H1 (cell line): ENCODE results near the gene PGLYRP1. TPM values are rescaled to one million over a fixed set of nuclear protein-coding genes. Genes with fewer than 3 reads are reported as not detected.

Experiments
- CHD1 ChIP-seq: IDR thresholded peaks from 2 replicates; pipeline ENCODE4 v1.6.1; 2012; ENCODE audit warnings: low read depth, low read length, improper control_type of control experiment
- CHD7 ChIP-seq: fragments of 300-600 bp; sonication (generic); IDR thresholded peaks from 2 replicates; pipeline ENCODE4 v1.7.1; 2012; ENCODE audit warnings: low read length, moderate library complexity, mild to moderate bottlenecking, inconsistent platforms; ENCODE audit not compliant: insufficient replicate concordance
- GTF2F1 ChIP-seq: IDR thresholded peaks from 2 replicates; pipeline ENCODE4 v1.6.1; 2012; ENCODE audit warnings: low read depth, low read length, improper control_type of control experiment, borderline replicate concordance
- HDAC2 ChIP-seq, 2 experiments: fragments of 300-600 bp in 1 of 2; sonication (generic) in 1 of 2; IDR thresholded peaks; 2 replicates each; pipeline ENCODE4 v1.6.1; 2011 to 2012; ENCODE audit warnings: low read depth in 2 of 2, low read length in 2 of 2, mild to moderate bottlenecking in 2 of 2, moderate library complexity in 2 of 2, borderline replicate concordance in 1 of 2, inconsistent platforms in 1 of 2
- SRF ChIP-seq: IDR thresholded peaks from 2 replicates; pipeline ENCODE4 v1.6.1; 2011; ENCODE audit warnings: mild to moderate bottlenecking, low read depth, low read length, moderate library complexity
- SUZ12 ChIP-seq: fragments of 200-600 bp; sonication (generic); IDR thresholded peaks from 2 replicates; pipeline ENCODE4 v1.6.1; 2012; ENCODE audit warnings: mild to moderate bottlenecking, inconsistent platforms, low read length, moderate library complexity, mixed read lengths
- polyA plus RNA-seq, 7 experiments: library from polyadenylated mRNA; depleted of rRNA in 3 of 7; stranded (reverse) in 5 of 7; unstranded in 2 of 7; fragments of >200 nt in 5 of 7; fragments of 200-250 nt in 2 of 7; gene quantifications; 1 replicate in 5 of 7; 2 replicates in 1 of 7; 4 replicates in 1 of 7; pipeline versions ENCODE4 v1.2.1 to v1.2.3, GENCODE V29; 2011 to 2013; ENCODE audit warnings: missing spikeins in 2 of 7, mixed read lengths in 2 of 7
- total RNA-seq: library from RNA; stranded (reverse); fragmentation: NEBNext Ultra II Directional; extraction: Animal tissue kit (Norgen Biotek cat#: 25700); gene quantifications from 2 replicates; pipeline ENCODE4 v1.2.1, GENCODE V29; 2021

Gene PGLYRP1
- total and polyA plus RNA-seq, 2 of the 8 experiments (the other 6 are each of a cell fraction or from before 2014, with no cell fraction given) = not detected

GRCh38 chr19:46015687-46016425, 7.0 kb downstream of the PGLYRP1 start (continued):
- TF ChIP-seq CHD7 (no peak), HDAC2 (IDR thresholded peaks at IDR 0.05; ENCODE audit: borderline replicate concordance in 1 of 2, low read depth in 2 of 2, low read length in 2 of 2) (0 out of 4 replicates have a peak, but pooled peaks of 1 of the 2 experiments have one; percentile 3), SRF (no peak), GTF2F1 (no peak), CHD1 (no peak), SUZ12 (peak; percentile 63)
